Uterus (tissue), 4 donors: ENCODE measurements around the gene ASIP. TPM values are rescaled to one million over a fixed set of nuclear protein-coding genes. Genes with fewer than 3 reads are reported as not detected.

Experiments
- DNase-seq, 2 donors: peaks; one replicate each; pipeline ENCODE4 v3.0.0-alpha.2; 2019 to 2020
- H3K27ac ChIP-seq, 2 donors: fragments of 200-600 bp; sonication (generic); 1 replicate in 1 of 2; 2 replicates in 1 of 2; pipeline ENCODE4 v1.5.1; 2016 to 2018
- H3K27me3 ChIP-seq, 2 donors: fragments of 200-600 bp; sonication (generic); one replicate each; pipeline ENCODE4 v1.5.1; 2018 to 2019; ENCODE audit warnings: control low read depth in 1 of 2
- H3K36me3 ChIP-seq, 2 donors: fragments of 200-600 bp; sonication (generic); one replicate each; pipeline ENCODE4 v1.5.1; 2019; ENCODE audit warnings: control low read depth in 1 of 2
- H3K4me1 ChIP-seq, 2 donors: fragments of 200-600 bp; sonication (generic); one replicate each; pipeline ENCODE4 v1.5.1; 2018 to 2019; ENCODE audit warnings: control low read depth in 1 of 2
- H3K4me3 ChIP-seq, 2 donors: fragments of 200-600 bp; sonication (generic); 1 replicate in 1 of 2; 2 replicates in 1 of 2; pipeline ENCODE4 v1.5.1; 2018 to 2019; ENCODE audit warnings: mild to moderate bottlenecking in 1 of 2
- H3K9me3 ChIP-seq, 2 donors: fragments of 200-600 bp; sonication (generic); one replicate each; pipeline ENCODE4 v1.5.1; 2019; ENCODE audit warnings: control low read depth in 1 of 2
- POLR2A ChIP-seq, 2 donors: fragments of 450-650 bp; IDR thresholded peaks; one replicate each; pipeline ENCODE4 v1.6.1; 2016; ENCODE audit warnings: antibody characterized with exemption in 2 of 2, mild to moderate bottlenecking in 1 of 2, moderate library complexity in 1 of 2
- intact Hi-C: fragments of 100-400 bp; cut with DNase I; formaldehyde crosslinking; loops from one replicate; pipeline ENCODE4 v1.15.1; 2023; ENCODE audit warnings: low total_unique reads
- total RNA-seq, 4 donors: library from RNA; depleted of rRNA in 3 of 4; stranded (reverse); fragments of >200 nt in 3 of 4; gene quantifications; one replicate each; pipeline versions ENCODE4 v1.1.0 to v1.2.4, GENCODE V29; 2014 to 2023
- TF ChIP-seq, protein P1 (sequence below), 4 experiments: fragments of 200-600 bp in 2 of 4; fragments of 450-650 bp in 2 of 4; sonication (generic) in 2 of 4; IDR thresholded peaks; one replicate each; pipeline ENCODE4 v1.5.1; 2016 to 2019; ENCODE audit warnings: antibody characterized with exemption in 4 of 4, mild to moderate bottlenecking in 2 of 4, moderate library complexity in 1 of 4
- donor health status: DM: yes; HTN: yes; CAD: no.

The ASIP gene
- total RNA-seq, 4 donors from 2014 or later: not detected

GRCh38 chr20:34300809-34301586 lies 59.8 kb downstream of the ASIP start:
- no peak overlapping the region for H3K4me3 ChIP-seq
- H3K9me3 ChIP-seq: no peaks in the 10 kb centered on the region
- DNase-seq: no peak
- intact Hi-C loops: no loop called here
- TF ChIP-seq POLR2A (IDR thresholded peaks at IDR 0.05): no peak
- TF ChIP-seq, protein P1, sequence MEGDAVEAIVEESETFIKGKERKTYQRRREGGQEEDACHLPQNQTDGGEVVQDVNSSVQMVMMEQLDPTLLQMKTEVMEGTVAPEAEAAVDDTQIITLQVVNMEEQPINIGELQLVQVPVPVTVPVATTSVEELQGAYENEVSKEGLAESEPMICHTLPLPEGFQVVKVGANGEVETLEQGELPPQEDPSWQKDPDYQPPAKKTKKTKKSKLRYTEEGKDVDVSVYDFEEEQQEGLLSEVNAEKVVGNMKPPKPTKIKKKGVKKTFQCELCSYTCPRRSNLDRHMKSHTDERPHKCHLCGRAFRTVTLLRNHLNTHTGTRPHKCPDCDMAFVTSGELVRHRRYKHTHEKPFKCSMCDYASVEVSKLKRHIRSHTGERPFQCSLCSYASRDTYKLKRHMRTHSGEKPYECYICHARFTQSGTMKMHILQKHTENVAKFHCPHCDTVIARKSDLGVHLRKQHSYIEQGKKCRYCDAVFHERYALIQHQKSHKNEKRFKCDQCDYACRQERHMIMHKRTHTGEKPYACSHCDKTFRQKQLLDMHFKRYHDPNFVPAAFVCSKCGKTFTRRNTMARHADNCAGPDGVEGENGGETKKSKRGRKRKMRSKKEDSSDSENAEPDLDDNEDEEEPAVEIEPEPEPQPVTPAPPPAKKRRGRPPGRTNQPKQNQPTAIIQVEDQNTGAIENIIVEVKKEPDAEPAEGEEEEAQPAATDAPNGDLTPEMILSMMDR (IDR thresholded peaks at IDR 0.05): no peak
- H3K27me3 ChIP-seq: no peaks in the 10 kb centered on the region
- H3K36me3 ChIP-seq: no peaks in the 10 kb centered on the region
- H3K27ac ChIP-seq: no peak overlapping the region
- H3K4me1 ChIP-seq: no peaks in the 10 kb centered on the region

GRCh38 chr20:34301587-34302311 lies 60.5 kb downstream of the ASIP start:
- no peaks in the 10 kb centered on the region for H3K27me3 ChIP-seq

GRCh38 chr20:34302312-34302722 lies 61.1 kb downstream of the ASIP start:
- Histone ChIP-seq H3K4me1 (no peaks in the 10 kb centered on the region), H3K27ac (peak overlapping the region; percentile 92 to 94), H3K9me3 (no peaks in the 10 kb centered on the region), H3K36me3 (no peaks in the 10 kb centered on the region), H3K4me3 (peak overlapping the region; percentile 79 to 89), H3K27me3 (no peaks in the 10 kb centered on the region)
- intact Hi-C loops: no loop called here
- no peak for TF ChIP-seq POLR2A (IDR thresholded peaks at IDR 0.05)
- TF ChIP-seq, protein P1 (IDR thresholded peaks at IDR 0.05): peak in 1 of 4 experiments; percentile 20
- no peak for DNase-seq

More at GRCh38 chr20:34301587-34302311, 60.5 kb downstream of the ASIP start:
- H3K9me3 ChIP-seq: no peaks in the 10 kb centered on the region
- no peaks in the 10 kb centered on the region for H3K4me1 ChIP-seq
- H3K27ac ChIP-seq: no peak overlapping the region
- no peak for DNase-seq
- intact Hi-C loops: no loop called here
- H3K4me3 ChIP-seq: peak overlapping the region in 1 of 2 donors; percentile 79
- no peaks in the 10 kb centered on the region for H3K36me3 ChIP-seq
- no peak for TF ChIP-seq POLR2A (IDR thresholded peaks at IDR 0.05)
- TF ChIP-seq, protein P1 (IDR thresholded peaks at IDR 0.05): no peak

DNA sequence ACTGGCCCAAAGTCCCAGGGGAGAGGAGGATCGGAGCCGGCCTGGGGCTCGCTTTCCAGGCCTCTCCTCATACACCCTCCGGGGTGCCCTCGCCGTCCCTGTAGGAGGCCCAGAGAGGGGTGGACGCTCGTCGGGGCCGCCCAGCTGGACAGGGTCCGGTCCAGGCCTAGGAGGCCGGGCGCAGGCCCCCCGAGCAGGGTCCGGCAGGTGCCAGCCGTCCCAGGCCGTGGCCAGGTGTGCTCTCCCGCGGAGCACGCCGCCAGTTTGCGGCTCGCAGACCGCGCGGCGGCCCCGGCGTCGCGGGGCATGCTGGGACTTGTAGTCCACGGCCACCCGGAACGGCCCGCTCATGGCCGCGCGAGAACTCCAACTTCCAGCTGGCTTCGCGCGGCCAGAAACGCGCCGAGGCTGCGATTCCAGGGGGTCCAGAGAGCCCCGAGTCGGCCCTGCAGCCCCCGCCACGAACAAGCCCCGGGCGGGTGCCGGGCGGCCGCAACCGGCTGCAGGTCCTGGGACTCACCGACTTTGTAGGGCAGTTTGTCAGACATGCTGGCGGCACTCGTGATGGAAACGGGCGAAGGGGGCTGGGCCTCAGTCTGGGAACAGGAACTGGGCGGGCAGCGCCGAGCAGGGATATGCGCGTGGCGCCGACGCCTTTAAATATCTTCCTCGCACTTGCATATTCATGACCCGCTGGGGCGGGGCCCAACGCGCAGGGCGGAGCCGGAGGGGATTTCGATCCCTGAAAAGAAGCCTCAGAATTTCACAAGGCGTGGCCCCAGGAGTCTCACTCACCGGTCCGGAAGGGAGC lies 61.7 kb downstream of the ASIP start, which contains the start of gene AHCY:
Gene AHCY, minus strand, starts transcription at position 633 of the 811 bp plus-strand sequence. Its CDS starts 85 bp downstream, at position 548.
- peak in 1 of 2 donors; percentile 68 for TF ChIP-seq POLR2A (IDR thresholded peaks at IDR 0.05)
- TF ChIP-seq, protein P1 (IDR thresholded peaks at IDR 0.05): peak in 3 of 4 experiments; percentile 4 to 26 (median 6)
- Histone ChIP-seq H3K36me3 (no peaks in the 10 kb centered on the region), H3K4me1 (no peaks in the 10 kb centered on the region), H3K27me3 (no peaks in the 10 kb centered on the region), H3K9me3 (no peaks in the 10 kb centered on the region), H3K4me3 (peak within 1 kb of the TSS; percentile 79 to 89), H3K27ac (peak within 1 kb of the TSS; percentile 92 to 94)
- peak; percentile 95 to 96 for DNase-seq
- intact Hi-C loops: no loop called here
